ENCODE results near the gene RAMACL. TPM values are rescaled to one million over a fixed set of nuclear protein-coding genes. Genes with fewer than 3 reads are reported as not detected.

Gene RAMACL
- total RNA-seq, 1 experiment from 2014 or later: 2.2 TPM

- TF ChIP-seq CTCF (IDR thresholded peaks at IDR 0.05; ENCODE audit: unreplicated experiment): no peak
- intact Hi-C loops (cut with micrococcal nuclease; ENCODE audit: unreplicated experiment): no loop called here
- BruUV-seq (replicated peaks): no TSS peak
- Mint-ChIP-seq H3K9me3 (ENCODE audit: low read depth, unreplicated experiment) (no peaks in the 10 kb centered on the region), H3K27ac (ENCODE audit: unreplicated experiment) (no peak overlapping the region), H3K4me1 (ENCODE audit: low read depth, unreplicated experiment) (peaks cover 29% of the 10 kb centered on the region), H3K4me3 (ENCODE audit: low read depth, unreplicated experiment) (no peak overlapping the region), H3K27me3 (ENCODE audit: unreplicated experiment) (no peaks in the 10 kb centered on the region), H3K36me3 (ENCODE audit: insufficient read depth, unreplicated experiment) (peaks cover 22% of the 10 kb centered on the region)
- CTCF ChIA-PET: no interaction called here
- no peak for DNase-seq
Measured at GRCh38 chr6:166533205-166533824, 53.2 kb downstream of the RAMACL start.

Other genes starting within 250 kb of the RAMACL start
- 76.4 and 82.4 TPM in 2 replicates for gene SFT2D1, start 244.1 kb downstream of the RAMACL start, total RNA-seq (2022)
- 41.5 and 48.9 TPM in 2 replicates for gene MPC1, start 203.7 kb downstream of the RAMACL start, total RNA-seq (2022)
- gene RPS6KA2, start 40.6 kb upstream of the RAMACL start, total RNA-seq (2022): 25.8 and 41.3 TPM in 2 replicates

Data from Calu3 (cell line).